NCI-H2196 treated with DMSO at 0.1 percent for 48 hours (cell line): ENCODE measurements around the gene TFDP3.

Experiments
- DNase-seq: peaks from one replicate; lab custom pipeline; 2025; ENCODE audit not compliant: unreplicated experiment; lab: John Stamatoyannopoulos, UW

Gene TFDP3, protein sequence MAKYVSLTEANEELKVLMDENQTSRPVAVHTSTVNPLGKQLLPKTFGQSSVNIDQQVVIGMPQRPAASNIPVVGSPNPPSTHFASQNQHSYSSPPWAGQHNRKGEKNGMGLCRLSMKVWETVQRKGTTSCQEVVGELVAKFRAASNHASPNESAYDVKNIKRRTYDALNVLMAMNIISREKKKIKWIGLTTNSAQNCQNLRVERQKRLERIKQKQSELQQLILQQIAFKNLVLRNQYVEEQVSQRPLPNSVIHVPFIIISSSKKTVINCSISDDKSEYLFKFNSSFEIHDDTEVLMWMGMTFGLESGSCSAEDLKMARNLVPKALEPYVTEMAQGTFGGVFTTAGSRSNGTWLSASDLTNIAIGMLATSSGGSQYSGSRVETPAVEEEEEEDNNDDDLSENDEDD

DNA sequence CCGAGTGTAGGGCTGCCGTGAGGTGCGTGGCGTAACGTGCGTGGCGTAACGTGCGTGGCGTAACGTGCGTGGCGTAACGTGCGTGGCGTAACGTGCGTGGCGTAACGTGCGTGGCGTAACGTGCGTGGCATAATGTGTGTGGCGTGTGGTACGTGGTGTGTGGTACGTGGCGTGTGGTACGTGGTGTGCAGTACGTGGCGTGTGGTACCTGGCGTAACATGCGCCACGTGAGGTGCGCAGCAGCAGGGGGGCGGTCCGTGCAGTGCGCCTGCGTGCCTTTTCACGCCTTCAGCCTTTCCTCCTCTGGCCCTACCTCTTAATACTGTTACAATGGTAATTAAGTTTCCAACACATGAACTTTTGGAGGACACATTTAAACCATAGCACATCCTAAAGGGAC is at the start of gene TFDP3:
TSS of gene TFDP3 (minus strand) at position 26 of the 400 bp plus-strand sequence. CDS start 95 bp downstream, outside the sequence.
- no peak for DNase-seq

DNA sequence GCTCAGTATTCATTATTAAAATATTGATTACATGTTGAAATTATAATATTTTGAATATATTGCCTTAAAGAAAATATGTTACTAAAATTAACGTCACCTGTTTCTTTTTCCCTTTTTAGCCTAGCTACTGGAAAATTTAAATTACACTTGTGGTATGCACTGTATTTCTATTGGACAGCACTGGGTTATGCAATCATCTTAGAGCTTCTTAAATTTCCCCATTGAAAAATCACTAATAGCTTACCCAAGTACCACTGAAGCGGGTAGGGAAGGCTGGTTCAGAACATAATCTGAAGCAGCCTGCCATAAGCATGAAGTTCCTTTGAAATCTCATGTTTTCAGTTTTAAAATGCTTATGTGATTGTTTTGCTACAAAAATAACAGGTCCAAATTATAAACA is 49.5 kb upstream of the TFDP3 start:
- DNase-seq = no peak

DNA sequence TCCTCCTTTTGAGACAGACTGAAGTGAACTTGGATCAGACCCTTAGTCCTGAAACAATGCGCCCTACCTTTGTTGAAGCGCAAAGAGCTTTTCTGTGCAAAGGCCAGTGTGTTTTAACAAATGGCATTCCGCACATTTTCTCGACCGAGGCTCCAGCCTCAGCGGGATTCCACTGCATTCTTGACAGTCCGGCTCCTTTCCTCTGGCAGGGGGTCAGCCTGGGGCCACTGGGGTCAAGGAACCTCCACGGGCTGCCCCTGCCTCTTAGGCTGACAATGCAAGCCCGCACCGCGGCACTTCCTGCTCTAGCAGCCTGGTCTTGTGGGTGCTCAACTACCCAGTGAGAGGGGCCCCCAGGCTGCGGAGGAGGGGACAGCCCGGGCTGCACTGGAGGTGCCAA is 47.2 kb upstream of the TFDP3 start:
- DNase-seq = no peak

DNA sequence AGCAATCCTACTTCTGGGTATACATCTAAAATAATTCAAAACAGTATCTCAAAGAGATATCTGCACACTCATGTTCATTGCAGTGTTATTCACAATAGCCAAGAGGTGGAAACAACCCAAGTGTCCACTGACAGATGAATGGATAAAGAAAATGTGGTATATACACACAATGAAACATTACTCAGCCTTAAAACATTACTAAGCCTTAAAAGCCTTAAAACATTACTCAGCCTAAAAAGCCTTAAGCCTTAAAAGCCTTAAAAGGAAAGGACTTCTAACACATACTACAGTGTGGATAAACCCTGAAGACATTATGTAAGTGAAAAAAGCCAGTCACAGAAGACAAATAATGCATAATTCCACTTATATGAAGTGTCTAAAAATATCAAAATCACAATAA is 40.3 kb upstream of the TFDP3 start:
- no peak for DNase-seq

DNA sequence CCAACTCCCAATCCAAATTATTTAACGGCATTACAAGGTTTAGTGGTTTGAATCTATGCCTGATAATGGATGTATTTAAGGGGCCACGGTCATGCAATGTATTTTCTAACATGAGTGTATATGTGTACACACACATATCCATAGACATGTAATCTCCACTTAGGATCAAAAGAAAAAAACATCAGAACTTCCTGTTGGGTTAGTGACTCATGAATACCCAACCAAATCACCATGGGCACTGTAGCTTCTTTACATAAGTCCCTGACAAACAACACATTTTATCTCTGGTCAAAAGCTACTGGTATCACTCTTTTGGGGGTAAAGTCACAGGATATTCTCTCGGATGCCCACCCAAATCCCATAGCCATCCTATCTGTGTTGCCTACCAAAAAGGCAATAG is 36.5 kb upstream of the TFDP3 start:
- DNase-seq = no peak

DNA sequence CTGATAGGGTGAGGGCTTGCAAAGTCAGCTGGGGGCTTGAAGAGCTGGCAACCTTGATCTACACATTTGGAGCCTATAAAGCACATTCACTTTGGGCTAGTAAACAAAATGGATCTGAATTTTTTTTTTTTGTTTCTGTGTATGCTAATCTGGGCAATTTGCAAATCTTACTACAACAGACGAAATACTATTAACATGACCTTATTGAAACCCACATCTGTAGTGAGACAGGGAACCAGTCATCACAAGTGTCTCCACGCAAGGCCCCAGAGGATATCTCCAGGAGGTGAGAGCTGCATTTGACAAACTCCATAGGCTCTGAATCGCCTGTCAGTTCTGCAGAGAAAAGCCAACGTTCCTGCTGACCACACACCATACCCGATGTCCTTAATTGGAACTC is 33.0 kb upstream of the TFDP3 start:
- no peak for DNase-seq

DNA sequence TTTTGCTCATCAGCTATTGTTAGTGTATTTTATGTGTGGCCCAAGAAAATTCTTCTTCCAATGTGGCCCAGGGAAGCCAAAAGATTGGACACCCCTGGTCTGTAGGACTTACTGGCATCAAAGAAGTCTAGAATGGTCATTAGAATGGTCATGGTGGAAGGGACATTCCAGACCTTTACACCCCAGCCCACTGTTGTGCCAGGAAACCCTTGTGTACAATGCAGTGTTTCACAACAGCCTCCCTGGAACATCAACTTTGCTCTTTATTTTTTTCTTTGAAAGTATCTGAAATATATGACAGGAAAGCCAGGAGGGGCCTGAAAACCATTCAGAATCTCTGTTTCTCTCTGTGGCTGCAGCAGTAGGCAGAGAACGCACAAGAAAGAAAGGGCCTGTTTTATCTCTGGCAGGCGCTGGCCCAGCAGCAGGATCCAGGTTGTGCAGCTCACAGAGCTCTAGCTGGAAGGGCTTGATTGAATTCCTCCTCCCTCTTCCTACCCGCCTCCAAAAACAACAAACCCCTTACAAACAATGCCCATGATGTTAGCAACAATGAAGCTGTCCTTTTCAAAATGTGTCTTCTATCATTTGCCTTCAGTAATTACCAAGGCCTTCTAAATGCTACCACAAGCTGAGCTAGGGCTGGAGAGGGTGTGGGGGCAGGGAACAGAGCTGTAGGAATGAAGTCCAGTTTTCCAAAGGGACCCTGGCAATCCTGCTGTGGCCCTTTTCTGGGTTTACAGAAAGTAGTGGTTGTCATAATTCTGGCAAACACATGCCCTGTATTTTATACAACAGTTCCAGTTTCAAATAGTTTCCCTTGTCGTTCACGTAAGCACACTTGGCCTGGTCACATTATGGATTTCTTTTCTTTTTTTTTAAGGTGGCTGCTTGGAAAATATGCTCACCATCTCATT is 32.3 kb upstream of the TFDP3 start:
- DNase-seq = no peak

DNA sequence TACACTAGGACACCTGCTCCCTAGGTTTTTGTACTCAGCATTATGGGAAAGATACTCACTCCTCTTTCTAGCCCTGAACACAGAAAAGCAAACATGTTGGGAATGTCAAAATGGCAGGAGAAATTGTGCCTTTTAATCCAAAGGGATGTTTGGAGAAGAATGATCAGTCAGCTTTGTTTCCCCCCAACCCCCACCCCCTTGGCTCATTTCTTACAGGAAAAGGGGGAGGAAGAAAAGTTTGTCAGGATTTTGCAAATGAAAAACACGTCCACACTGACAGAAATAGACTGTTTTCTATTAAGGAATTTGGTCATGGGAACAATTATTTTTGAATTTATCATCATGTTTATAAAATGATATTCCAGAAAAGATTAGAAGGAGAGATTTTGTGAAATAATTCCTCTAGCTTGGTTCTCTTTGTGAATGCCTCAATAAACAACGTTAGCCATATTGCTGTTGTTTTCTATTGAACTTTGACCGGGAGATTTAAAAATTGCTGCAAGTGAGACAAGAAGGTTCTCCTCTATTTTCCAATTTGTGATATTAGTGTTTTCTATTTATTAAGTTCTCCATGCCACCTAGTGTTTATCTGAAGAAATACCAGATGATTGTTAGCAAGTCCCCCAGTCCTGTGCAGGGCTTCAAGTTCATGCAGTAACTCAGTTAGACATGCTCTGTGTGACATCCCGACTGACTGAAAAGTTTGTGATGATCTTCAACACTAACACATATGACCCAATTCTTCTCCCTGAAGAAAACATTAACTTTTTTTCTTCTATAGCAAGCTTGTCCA is 31.3 kb upstream of the TFDP3 start:
- DNase-seq = no peak

DNA sequence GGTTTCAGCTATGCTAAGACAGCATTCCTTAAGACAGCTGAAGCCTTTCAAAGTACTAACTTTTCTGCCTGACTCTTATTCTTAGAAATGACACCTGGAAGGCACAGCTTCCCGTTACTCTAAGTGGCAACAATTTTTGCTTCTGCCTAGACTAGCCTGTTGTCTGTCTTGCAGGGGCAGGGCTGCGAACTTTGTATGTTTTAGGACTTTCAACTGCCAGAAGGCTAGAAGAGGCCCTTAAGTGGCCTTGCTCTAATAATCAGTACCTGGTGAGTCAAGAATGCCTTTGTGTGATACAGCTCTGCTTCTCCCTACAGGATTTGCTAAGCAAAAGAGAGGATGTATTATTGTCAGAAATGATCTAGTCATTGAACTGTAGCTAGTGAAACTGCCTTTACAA is 30.0 kb upstream of the TFDP3 start:
- DNase-seq = no peak

DNA sequence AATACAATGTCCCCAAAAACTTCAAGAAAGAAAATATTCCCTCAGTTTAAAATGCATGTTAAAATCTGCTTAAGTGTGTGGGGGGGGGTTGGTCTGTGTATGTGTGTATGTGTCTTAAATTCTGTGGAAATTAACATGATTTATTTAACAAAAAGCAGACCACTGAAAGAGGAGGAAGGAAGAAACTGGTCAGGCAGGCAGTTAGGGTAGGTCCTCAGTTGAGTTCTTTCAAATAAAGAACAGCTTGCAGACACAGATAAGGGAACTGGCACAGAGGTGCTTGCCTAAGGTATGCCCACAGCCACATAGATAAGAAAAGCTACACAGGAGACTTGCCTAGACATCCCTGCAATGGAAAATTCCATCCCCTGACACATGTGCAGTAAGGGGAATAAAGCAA is 28.8 kb upstream of the TFDP3 start:
- no peak for DNase-seq

DNA sequence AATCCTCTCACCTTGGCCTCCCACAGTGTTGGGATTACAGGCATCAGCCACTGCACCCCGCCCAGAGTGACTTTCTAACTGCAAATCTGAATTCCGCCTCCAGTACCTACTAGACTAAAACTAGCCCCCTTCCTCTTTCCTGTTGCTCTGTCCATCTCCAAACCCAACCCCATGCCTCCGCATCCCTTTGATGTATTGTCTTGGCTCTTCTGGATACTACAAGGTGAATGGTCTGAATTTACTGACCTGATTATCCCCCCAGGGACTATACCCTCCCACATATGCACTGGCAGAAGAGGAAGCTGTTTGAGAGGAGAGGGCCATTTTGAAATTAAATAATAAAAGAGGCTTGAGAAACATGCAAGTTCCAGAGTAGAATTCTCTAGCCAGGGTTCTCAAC is 17.7 kb upstream of the TFDP3 start:
- no peak for DNase-seq

DNA sequence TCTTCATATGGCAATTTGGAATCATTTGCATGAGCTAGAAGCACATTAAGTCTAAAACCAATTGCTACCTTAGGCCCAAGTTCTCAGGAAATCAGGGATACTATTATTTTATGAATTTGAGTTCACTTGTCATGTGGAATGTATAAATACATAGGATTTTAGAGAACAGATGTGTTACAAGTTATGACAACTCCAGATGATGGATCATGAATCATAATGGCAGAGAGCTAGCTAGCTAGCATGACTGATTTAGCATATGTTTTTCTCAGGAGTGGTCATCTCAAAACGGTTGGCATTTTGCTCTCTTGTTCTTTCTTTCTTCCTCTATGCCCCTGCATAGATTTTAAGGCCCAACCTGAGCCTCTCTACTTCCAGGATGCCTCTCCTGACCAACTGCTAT is 14.2 kb upstream of the TFDP3 start:
- DNase-seq = no peak

DNA sequence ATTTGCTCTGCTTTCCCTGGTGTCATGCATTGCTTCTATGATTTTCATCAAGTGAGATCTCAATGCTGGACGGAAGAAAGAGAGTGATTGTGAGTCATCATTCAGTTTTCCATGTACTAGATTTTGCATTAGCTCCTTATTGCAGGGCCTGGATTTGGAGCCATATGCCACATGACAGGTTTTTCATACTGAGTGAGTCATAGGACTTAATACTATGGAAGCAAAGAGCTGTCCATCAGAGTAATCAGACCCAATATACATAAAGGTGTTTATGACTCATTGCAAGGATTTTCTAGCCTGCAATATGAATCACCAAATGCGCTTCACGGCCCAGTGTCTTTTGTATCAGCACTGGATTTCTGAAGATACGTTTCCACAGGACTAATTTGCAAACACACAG is 11.2 kb upstream of the TFDP3 start:
- DNase-seq = no peak

DNA sequence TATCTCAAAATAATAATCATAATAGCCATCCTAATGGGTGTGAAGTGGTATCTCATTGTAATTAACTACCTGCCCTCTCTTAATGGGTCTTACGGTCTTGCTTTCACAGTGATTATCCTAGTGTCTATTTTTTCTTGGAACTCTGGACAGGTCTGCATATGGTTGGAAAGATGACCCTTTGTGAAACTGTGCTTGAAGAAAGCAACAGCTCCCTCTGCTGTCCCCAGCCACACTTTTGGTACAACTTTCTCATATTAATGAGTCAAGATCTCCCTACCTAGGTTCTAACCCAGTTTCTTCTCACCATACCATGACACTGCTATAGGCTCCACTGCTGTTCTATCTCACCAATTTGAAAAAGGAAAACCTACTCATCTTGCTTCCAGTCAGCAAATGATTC is 2.4 kb downstream of the TFDP3 start:
- no peak for DNase-seq

DNA sequence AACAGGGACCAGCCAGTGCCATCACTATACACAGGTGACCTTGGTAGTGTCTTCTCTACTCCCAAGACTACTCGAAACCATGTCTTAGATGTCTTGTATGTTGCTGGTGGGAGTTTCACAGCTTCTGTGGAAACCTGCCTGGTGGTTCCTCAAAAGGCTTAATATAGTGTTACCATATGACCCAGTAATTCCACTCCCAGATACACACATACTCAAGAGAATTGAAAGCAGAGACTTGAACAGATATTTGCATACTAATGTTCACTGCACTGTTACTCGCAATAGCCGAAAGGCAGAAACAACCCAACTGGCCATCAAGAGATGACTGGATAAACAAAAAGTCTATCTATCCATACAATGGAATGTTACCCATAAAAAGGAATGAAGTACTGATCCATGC is 3.1 kb downstream of the TFDP3 start:
- DNase-seq = no peak

DNA sequence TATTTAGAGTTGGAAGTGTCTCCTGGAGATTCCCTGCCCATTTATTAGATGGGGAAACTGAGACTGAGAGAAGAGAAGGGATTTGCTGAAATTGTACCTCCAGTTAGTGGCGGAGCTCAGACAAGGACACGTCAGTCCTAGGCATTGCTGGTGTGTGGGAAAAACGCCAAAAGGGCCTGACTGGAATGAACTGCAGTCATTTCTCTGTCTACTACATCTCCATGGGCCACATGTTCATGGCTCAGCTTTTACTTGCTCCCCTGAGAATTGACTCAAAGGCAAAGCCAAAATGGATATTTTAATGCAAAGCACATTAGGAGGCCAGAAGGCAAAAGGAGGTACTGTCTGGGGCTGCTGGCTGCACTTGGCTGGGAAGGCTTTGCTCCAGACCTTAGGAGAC is 3.9 kb downstream of the TFDP3 start:
- no peak for DNase-seq

DNA sequence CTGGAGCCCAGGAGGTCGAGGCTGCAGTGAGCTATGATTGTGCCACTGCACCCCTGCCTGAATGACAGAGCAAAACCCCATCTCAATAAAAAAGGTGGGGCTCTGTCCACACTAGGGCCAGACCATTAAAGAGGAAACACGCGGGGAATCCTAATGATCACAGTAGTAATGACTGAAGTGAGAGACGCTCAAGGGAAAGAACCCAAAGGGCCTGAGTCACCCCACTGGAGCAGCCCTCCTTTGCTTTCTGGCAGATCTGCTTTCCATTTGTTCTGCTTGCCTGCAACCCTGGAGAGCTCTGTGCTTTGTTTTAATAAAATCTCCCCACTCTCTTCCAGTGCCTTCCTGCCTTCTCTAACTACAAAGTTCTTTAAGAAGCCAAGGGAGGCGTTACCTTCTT is 5.0 kb downstream of the TFDP3 start:
- no peak for DNase-seq

DNA sequence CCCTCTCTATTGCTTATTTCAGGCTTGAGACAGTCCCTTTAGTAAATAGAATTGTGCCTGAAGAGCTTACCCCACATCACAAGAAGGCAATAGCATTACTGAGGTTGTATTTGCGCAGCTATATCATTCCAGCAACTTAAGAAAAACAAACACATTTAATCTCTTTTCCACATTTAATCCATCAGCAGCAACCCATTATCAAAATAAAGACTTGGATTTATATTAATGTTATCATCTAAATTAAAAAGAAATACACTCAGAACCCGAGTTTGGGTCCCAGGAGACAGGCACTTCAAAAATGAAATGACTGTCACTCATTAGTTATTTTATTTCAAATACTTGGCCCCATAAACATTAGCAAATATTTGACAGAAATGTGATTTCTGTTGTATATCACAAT is 10.4 kb downstream of the TFDP3 start:
- no peak for DNase-seq

DNA sequence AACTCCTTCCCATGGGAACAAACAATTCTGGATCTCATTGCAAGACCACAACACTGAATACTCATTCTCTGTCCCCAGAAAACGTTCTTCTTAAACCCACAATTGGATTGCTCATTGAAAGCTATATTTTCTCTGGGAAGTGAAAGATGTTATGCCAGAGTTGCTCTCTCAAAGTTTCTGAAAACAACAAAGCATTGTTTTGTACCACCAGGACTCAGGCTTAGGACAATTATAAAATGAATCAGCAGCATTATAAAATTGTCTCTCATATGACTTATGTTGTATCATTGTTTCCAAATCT is 26.5 kb downstream of the TFDP3 start:
- no peak for DNase-seq

DNA sequence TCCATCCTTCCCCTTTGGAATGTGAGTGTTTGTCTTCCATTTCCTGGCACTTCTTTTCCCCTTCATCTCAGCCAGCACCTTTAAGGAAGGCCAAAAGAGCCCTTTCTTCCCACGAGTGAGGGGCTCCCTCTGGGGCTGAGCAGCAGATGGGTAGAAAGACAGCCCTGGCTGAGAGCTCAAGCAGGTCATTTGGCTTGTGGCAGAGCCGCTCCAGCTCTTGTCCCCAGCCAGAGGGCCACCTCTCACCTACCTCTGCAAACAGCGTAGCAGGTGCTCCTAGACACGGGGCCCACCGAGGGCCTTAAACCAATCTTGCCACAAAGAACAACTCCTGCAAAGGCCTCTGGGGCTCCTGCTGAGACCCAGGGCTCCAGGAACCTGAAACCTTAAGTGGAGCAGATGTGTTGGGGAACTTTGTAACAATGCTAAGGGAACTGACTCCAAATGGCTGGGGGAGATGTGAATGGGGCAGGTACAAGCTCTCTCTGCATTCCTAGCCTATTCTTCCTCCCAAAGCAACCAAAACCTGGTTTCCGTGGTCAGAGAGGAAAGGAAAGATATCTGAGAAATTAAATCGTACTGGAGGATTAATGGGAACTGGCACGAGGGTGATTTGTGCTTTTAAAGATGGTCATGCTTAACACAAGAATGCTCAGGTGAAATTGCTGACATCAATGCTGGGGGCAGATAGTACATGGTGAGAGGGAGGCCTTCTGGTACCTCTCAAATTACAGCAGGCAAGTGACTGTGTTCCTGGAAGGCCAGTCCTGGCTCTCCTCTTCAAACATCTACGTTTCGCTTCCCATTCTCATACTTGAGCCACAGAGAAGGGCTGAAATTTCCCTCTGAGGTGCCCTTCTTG is 27.0 kb downstream of the TFDP3 start:
- no peak for DNase-seq

DNA sequence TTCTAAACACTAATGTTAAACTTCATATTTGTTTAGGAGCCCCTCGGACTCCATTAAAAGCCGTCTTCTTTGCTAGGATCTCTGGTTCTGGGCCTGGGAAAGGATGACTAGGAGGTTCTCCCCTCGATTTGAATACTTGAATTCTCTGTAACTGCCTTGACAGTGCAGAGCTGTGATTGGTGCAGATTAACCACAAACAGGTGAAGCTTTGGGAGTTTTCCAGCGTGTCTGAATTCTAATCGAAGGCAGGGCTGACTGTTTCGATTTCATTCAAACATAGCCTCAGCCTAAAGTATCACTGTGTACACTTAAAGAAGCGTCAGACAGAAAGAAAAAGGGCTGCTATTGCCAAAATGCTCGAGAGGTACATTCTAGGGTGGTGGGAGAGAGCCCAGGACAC is 29.0 kb downstream of the TFDP3 start:
- DNase-seq = no peak
